Neural progenitor cell (in vitro differentiated cells): Measurements from ENCODE around the gene ECT2L.

Experiments used
- EZH2 ChIP-seq: fragments of 200-600 bp; sonication (generic); IDR thresholded peaks from 2 replicates; pipeline ENCODE4 v1.6.1; 2017; ENCODE audit warnings: antibody characterized with exemption, mild to moderate bottlenecking, moderate library complexity
- TF ChIP-seq, protein P1 (sequence below): fragments of 200-600 bp; sonication (generic); IDR thresholded peaks from 2 replicates; pipeline ENCODE4 v1.5.1; 2017; ENCODE audit warnings: antibody characterized with exemption, mild to moderate bottlenecking

DNA sequence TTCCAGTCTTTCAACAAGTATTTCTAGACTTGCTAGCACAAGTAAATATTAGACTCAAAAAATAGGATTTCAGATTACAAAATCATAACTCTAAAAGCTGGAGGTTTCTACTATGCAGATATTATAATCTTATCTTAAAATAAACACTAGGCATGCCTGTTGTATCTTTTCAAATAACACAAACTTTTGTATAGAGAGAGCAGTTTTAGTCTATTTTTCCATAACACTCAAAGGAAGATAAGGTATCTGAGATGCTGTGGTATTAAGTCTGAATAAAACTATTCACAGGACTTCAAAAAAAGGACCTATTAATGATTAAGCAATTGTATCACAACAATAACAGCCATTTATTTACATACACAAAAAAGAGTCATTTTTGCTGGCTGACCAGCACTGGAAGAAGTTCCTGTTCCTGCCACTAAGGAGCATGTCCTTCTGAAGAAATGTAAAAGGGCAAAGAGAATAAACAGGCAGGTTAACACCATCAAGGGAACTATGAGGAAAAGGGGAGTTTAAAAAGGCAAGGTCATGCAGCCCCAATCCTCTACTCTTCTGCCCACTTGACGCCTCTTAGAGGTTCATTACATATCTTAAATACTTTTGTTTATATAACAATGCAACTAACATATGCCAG lies 152.8 kb downstream of the ECT2L start:
- TF ChIP-seq, protein P1, sequence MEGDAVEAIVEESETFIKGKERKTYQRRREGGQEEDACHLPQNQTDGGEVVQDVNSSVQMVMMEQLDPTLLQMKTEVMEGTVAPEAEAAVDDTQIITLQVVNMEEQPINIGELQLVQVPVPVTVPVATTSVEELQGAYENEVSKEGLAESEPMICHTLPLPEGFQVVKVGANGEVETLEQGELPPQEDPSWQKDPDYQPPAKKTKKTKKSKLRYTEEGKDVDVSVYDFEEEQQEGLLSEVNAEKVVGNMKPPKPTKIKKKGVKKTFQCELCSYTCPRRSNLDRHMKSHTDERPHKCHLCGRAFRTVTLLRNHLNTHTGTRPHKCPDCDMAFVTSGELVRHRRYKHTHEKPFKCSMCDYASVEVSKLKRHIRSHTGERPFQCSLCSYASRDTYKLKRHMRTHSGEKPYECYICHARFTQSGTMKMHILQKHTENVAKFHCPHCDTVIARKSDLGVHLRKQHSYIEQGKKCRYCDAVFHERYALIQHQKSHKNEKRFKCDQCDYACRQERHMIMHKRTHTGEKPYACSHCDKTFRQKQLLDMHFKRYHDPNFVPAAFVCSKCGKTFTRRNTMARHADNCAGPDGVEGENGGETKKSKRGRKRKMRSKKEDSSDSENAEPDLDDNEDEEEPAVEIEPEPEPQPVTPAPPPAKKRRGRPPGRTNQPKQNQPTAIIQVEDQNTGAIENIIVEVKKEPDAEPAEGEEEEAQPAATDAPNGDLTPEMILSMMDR = no peak
- TF ChIP-seq EZH2 = no peak
